Tibial artery (tissue), 4 donors: ENCODE data around the gene PPP1R3F.

Experiments
- DNase-seq, 2 donors: peaks; one replicate each; pipeline ENCODE4 v3.0.0-alpha.2; 2019
- H3K27ac ChIP-seq, 2 donors: fragments of 200-600 bp; sonication (generic) in 1 of 2; 1 replicate in 1 of 2; 2 replicates in 1 of 2; pipeline ENCODE4 v1.5.1; 2018 to 2019; ENCODE audit warnings: mild to moderate bottlenecking in 1 of 2
- H3K27me3 ChIP-seq, 2 donors: fragments of 200-600 bp; sonication (generic) in 1 of 2; one replicate each; pipeline versions ENCODE4 v1.5.1 to v1.6.0; 2016 to 2019
- H3K36me3 ChIP-seq, 3 donors: fragments of 200-600 bp; sonication (generic) in 2 of 3; one replicate each; pipeline ENCODE4 v1.5.1; 2016 to 2019; ENCODE audit warnings: mild to moderate bottlenecking in 2 of 3
- H3K4me1 ChIP-seq, 4 donors: fragments of 200-600 bp; sonication (generic) in 2 of 4; 1 replicate in 3 of 4; 2 replicates in 1 of 4; pipeline ENCODE4 v1.5.1; 2016 to 2019
- H3K4me3 ChIP-seq, 2 donors: fragments of 200-600 bp; sonication (generic) in 1 of 2; 1 replicate in 1 of 2; 2 replicates in 1 of 2; pipeline ENCODE4 v1.5.1; 2018 to 2019; ENCODE audit warnings: mild to moderate bottlenecking in 2 of 2
- H3K9me3 ChIP-seq, 3 donors: fragments of 200-600 bp; sonication (generic) in 1 of 3; one replicate each; pipeline ENCODE4 v1.5.1; 2016 to 2019
- intact Hi-C: fragments of 100-400 bp; cut with DNase I; formaldehyde crosslinking; loops from one replicate; pipeline ENCODE4 v1.15.0; 2023; ENCODE audit warnings: low total_unique reads
- TF ChIP-seq, protein P1 (sequence below), 2 experiments: fragments of 200-600 bp in 1 of 2; fragments of 450-650 bp in 1 of 2; IDR thresholded peaks; one replicate each; pipeline ENCODE4 v1.5.1; 2017 to 2019; ENCODE audit warnings: antibody characterized with exemption in 2 of 2, mild to moderate bottlenecking in 1 of 2, moderate library complexity in 1 of 2

PPP1R3F gene

GRCh38 chrX:49256268-49256995, 13.2 kb upstream of the PPP1R3F start:
- Histone ChIP-seq H3K27me3 (no peaks in the 10 kb centered on the region), H3K4me1 (no peaks in the 10 kb centered on the region), H3K4me3 (no peak overlapping the region), H3K9me3 (no peaks in the 10 kb centered on the region), H3K27ac (no peak overlapping the region), H3K36me3 (no peaks in the 10 kb centered on the region)
- TF ChIP-seq, protein P1, sequence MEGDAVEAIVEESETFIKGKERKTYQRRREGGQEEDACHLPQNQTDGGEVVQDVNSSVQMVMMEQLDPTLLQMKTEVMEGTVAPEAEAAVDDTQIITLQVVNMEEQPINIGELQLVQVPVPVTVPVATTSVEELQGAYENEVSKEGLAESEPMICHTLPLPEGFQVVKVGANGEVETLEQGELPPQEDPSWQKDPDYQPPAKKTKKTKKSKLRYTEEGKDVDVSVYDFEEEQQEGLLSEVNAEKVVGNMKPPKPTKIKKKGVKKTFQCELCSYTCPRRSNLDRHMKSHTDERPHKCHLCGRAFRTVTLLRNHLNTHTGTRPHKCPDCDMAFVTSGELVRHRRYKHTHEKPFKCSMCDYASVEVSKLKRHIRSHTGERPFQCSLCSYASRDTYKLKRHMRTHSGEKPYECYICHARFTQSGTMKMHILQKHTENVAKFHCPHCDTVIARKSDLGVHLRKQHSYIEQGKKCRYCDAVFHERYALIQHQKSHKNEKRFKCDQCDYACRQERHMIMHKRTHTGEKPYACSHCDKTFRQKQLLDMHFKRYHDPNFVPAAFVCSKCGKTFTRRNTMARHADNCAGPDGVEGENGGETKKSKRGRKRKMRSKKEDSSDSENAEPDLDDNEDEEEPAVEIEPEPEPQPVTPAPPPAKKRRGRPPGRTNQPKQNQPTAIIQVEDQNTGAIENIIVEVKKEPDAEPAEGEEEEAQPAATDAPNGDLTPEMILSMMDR (IDR thresholded peaks at IDR 0.05) = no peak
- DNase-seq = no peak
- intact Hi-C loops = no loop called here

DNA sequence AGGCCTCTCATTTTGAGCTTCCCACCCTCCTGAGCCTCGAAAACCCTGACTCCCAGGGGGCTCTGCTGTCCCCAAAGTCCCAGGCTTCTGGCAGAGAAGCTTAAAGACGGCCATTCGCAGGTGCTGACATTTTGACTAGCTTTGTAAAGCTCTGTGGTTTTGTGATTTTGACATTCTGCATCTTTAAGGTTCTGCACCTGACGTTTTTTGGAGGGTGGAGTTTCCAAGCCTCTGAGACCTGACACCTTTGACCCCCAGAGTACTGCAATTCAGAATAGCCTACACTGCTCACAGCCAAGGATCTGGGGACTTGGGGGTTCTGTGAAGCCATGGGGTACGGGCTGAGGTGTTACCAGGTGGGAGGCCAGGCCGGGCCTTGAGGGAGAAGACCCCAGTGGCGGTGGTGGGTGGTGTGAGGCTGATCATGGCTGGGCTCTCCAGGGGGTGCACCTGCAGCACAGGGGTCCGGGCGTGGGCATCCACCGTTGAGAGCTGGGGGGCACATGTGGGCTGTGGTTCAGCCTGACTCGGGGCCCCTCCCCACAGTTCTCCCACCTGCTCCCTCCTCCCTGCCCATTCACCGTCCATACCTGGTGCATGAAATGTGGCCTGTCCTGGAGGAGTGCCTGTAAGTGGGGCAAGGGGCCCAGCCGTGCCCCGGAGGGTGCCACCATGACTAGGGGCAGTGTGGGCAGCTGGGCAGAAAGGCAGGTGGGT, 12.4 kb upstream of the PPP1R3F start:
- Histone ChIP-seq H3K9me3 (no peaks in the 10 kb centered on the region), H3K4me3 (no peak overlapping the region), H3K36me3 (no peaks in the 10 kb centered on the region), H3K4me1 (no peaks in the 10 kb centered on the region), H3K27me3 (no peaks in the 10 kb centered on the region), H3K27ac (no peak overlapping the region)
- intact Hi-C loops = no loop called here
- TF ChIP-seq, protein P1 (IDR thresholded peaks at IDR 0.05) = no peak
- DNase-seq = no peak

- no peak for DNase-seq
- H3K4me1 ChIP-seq = no peaks in the 10 kb centered on the region
- intact Hi-C loops = no loop called here
- TF ChIP-seq, protein P1 (IDR thresholded peaks at IDR 0.05) = no peak
- no peak overlapping the region for H3K27ac ChIP-seq
- H3K4me3 ChIP-seq = no peak overlapping the region
- no peaks in the 10 kb centered on the region for H3K9me3 ChIP-seq
- H3K27me3 ChIP-seq = no peaks in the 10 kb centered on the region
- H3K36me3 ChIP-seq = no peaks in the 10 kb centered on the region
Observed at GRCh38 chrX:49257846-49258748, 11.5 kb upstream of the PPP1R3F start.

GRCh38 chrX:49258749-49259124, 10.9 kb upstream of the PPP1R3F start:
- Histone ChIP-seq H3K27me3 (no peaks in the 10 kb centered on the region), H3K36me3 (no peaks in the 10 kb centered on the region), H3K27ac (no peak overlapping the region), H3K9me3 (no peaks in the 10 kb centered on the region), H3K4me1 (no peaks in the 10 kb centered on the region), H3K4me3 (no peak overlapping the region)
- no peak for DNase-seq
- intact Hi-C loops = no loop called here
- TF ChIP-seq, protein P1 (IDR thresholded peaks at IDR 0.05) = no peak

- intact Hi-C loops = no loop called here
- Histone ChIP-seq H3K27ac (no peak overlapping the region), H3K4me1 (no peaks in the 10 kb centered on the region), H3K9me3 (no peaks in the 10 kb centered on the region), H3K4me3 (no peak overlapping the region), H3K36me3 (no peaks in the 10 kb centered on the region), H3K27me3 (no peaks in the 10 kb centered on the region)
- no peak for DNase-seq
- TF ChIP-seq, protein P1 (IDR thresholded peaks at IDR 0.05) = no peak
Observed at GRCh38 chrX:49260221-49260985, 9.2 kb upstream of the PPP1R3F start.
